ENCODE results near the gene SMC4.

The SMC4 gene

GRCh38 chr3:160480931-160481330, 81.5 kb downstream of the SMC4 start:
- DNase-seq: no peak

DNA sequence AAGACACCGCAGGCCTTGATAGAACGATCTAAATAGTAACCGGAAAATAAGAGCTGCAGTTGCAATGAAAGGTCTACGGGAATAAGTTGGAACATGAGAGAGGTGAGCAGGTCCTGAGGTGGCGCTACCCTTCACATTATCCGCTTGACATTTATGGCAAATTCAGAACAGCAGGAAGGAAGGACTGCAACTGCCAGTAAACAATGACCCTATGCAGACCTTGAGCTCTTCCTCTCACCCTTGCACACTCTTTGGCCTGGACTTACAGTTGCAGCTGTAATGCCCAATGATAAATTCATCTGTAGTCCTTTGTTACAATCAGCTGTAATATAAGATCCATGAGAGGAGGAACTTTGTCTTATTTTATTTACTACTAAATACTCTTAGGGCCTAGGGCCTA, 82.4 kb downstream of the SMC4 start:
- no peak for DNase-seq

GRCh38 chr3:160482796-160483195, 83.3 kb downstream of the SMC4 start:
- no peak for DNase-seq
